Measurements from ENCODE around the gene ITGAD. TPM values are rescaled to one million over a fixed set of nuclear protein-coding genes. Genes with fewer than 3 reads are reported as not detected.

Gene ITGAD
- total and polyA plus RNA-seq, 2 donors (not counting 3 experiments of a cell fraction or from before 2014, with no cell fraction given): not detected

DNA sequence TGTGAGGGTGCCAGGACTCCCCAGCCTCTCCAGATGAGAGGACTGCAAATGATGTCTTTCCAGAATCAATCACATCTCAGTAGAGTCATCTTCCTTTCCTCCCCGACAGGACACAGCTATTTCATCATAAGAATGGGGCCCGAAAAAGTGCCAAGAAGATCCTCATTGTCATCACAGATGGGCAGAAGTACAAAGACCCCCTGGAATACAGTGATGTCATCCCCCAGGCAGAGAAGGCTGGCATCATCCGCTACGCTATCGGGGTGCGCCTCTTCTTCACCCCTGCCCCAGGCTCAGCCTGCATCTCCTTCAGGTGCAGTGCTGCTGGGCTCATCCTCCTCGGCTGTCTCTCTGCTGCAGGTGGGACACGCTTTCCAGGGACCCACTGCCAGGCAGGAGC lies 14.3 kb downstream of the ITGAD start:
- BruUV-seq (replicated peaks): no TSS peak
- POLR2A ChIA-PET: no interaction called here
- Histone ChIP-seq H3K79me2 (ENCODE audit: control insufficient read depth, insufficient read depth, low read length) (no peaks in the 10 kb centered on the region), H3K4me1 (ENCODE audit: control insufficient read depth, extremely low read depth, insufficient read depth, low read length) (no peaks in the 10 kb centered on the region), H3K4me2 (ENCODE audit: insufficient read depth, low read length) (no peak overlapping the region), H3K4me3 (replicated peaks in 1 of 3; ENCODE audit: insufficient read depth in 1 of 3, low read depth in 1 of 3, low read length in 3 of 3) (no peak overlapping the region), H4K20me1 (replicated peaks; ENCODE audit: control insufficient read depth, extremely low read depth, insufficient read depth, low read length) (no peaks in the 10 kb centered on the region), H2AFZ (ENCODE audit: low read depth, low read length) (no peak overlapping the region), H3K9me3 (replicated peaks; ENCODE audit: control insufficient read depth, insufficient read depth, low read length) (no peaks in the 10 kb centered on the region), H3K27me3 (ENCODE audit: control insufficient read depth in 2 of 2, insufficient read depth in 2 of 2, low read length in 2 of 2) (no peaks in the 10 kb centered on the region), H3K9ac (replicated peaks; ENCODE audit: extremely low read depth, insufficient read depth, low read length) (no peak overlapping the region), H3K36me3 (ENCODE audit: control insufficient read depth in 2 of 2, extremely low read depth in 1 of 2, insufficient read depth in 2 of 2, low read length in 2 of 2) (no peaks in the 10 kb centered on the region), H3K27ac (ENCODE audit: insufficient read depth, low read depth, low read length) (no peak overlapping the region), H3K9me1 (replicated peaks; ENCODE audit: control insufficient read depth, extremely low read depth, insufficient read depth, low read length) (no peaks in the 10 kb centered on the region)
- CTCF ChIA-PET: no interaction called here
- intact Hi-C loops (cut with micrococcal nuclease) (no loop called here), dilution Hi-C loops (cut with MboI; ENCODE audit: extremely low pct_ligation_motif_present, low sequenced_read_pairs) (no loop called here)
- FAIRE-seq (no peak), DNase-seq (ENCODE audit: low read depth, low spot score) (no peak)
- TF ChIP-seq EZH2 (IDR thresholded peaks at IDR 0.05; ENCODE audit: borderline replicate concordance, low read depth, low read length, severe bottlenecking) (no peak), GATA2 (IDR thresholded peaks at IDR 0.05; ENCODE audit: insufficient read depth, insufficient read length, low read depth, low read length) (no peak), CTCF (IDR thresholded peaks at IDR 0.05; ENCODE audit: extremely low read depth in 1 of 2, insufficient read depth in 1 of 2, low read depth in 1 of 2, low read length in 2 of 2) (no peak), POLR2A (IDR thresholded peaks at IDR 0.05; ENCODE audit: low read depth, low read length) (no peak), POLR2AphosphoS5 (IDR thresholded peaks at IDR 0.05; ENCODE audit: insufficient read depth, low read depth, low read length) (no peak), JUN (IDR thresholded peaks at IDR 0.05; ENCODE audit: borderline replicate concordance, insufficient read depth, insufficient read length, low read depth) (no peak), MYC (IDR thresholded peaks at IDR 0.05; ENCODE audit: low read depth, low read length) (no peak), MAX (IDR thresholded peaks at IDR 0.05; ENCODE audit: insufficient read depth, insufficient read length) (no peak), FOS (IDR thresholded peaks at IDR 0.05; ENCODE audit: borderline replicate concordance, insufficient read depth, low read length) (no peak)

All from endothelial cell of umbilical vein (primary cell).